Measurements from ENCODE around the gene SLC22A4. TPM values are rescaled to one million over a fixed set of nuclear protein-coding genes. Genes with fewer than 3 reads are reported as not detected.

The SLC22A4 gene
- total RNA-seq (10 to 100 TPM in 1 of 2 donors, under 1 TPM in 1; 0.59 to 42.2 TPM), polyA plus RNA-seq (under 1 TPM; 0.25 to 0.35 TPM)

- TF ChIP-seq FOXA1 (IDR thresholded peaks at IDR 0.05) (no peak), ZBTB33 (IDR thresholded peaks at IDR 0.05) (no peak), RXRA (IDR thresholded peaks at IDR 0.05) (peak in 1 of 2 donors; percentile 37), REST (IDR thresholded peaks at IDR 0.05) (peak; percentile 26), EGR1 (IDR thresholded peaks at IDR 0.05; ENCODE audit: low read depth in 2 of 2) (no peak), SP1 (IDR thresholded peaks at IDR 0.05) (peak; percentile 48)
- TF ChIP-seq, protein P1, sequence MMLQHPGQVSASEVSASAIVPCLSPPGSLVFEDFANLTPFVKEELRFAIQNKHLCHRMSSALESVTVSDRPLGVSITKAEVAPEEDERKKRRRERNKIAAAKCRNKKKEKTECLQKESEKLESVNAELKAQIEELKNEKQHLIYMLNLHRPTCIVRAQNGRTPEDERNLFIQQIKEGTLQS (IDR thresholded peaks at IDR 0.05) = no peak
- TF ChIP-seq, protein P2, sequence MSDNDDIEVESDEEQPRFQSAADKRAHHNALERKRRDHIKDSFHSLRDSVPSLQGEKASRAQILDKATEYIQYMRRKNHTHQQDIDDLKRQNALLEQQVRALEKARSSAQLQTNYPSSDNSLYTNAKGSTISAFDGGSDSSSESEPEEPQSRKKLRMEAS (IDR thresholded peaks at IDR 0.05) = peak; percentile 50
- peak within 1 kb of the TSS; percentile 86 to 92 for H3K9ac ChIP-seq (ENCODE audit: low read depth in 1 of 2, low read length in 2 of 2)
- H3K27ac ChIP-seq (ENCODE audit: low read depth in 1 of 2, low read length in 2 of 2) = peak within 1 kb of the TSS; percentile 92
- peak; percentile 90 for DNase-seq (ENCODE audit: low spot score)
- peaks cover 5 to 18% (median 12%) of the 10 kb centered on the region in 4 donors for H3K4me1 ChIP-seq (ENCODE audit: control insufficient read depth in 4 of 4, insufficient read depth in 4 of 4, low read length in 3 of 4)
- under 1% methylated on average over 63 of the region's 63 CpGs for WGBS
- H3K4me3 ChIP-seq (ENCODE audit: low read depth in 1 of 3, low read length in 3 of 3) = peak within 1 kb of the TSS; percentile 46 to 75 (median 64)
- no peaks in the 10 kb centered on the region for H3K9me3 ChIP-seq (ENCODE audit: control insufficient read depth in 4 of 4, low read length in 3 of 4)
- H3K27me3 ChIP-seq (ENCODE audit: control insufficient read depth in 4 of 4, insufficient read depth in 4 of 4, low read length in 3 of 4) = no peaks in the 10 kb centered on the region
- H3K36me3 ChIP-seq (ENCODE audit: control insufficient read depth in 4 of 4, insufficient read depth in 3 of 4, low read depth in 1 of 4, low read length in 3 of 4) = no peaks in the 10 kb centered on the region
Measured at GRCh38 chr5:132293992-132294727, at the start of gene SLC22A4. TSS of gene SLC22A4 (plus strand) at chr5:132294394. CDS start at chr5:132294617, 223 bp downstream.

DNA sequence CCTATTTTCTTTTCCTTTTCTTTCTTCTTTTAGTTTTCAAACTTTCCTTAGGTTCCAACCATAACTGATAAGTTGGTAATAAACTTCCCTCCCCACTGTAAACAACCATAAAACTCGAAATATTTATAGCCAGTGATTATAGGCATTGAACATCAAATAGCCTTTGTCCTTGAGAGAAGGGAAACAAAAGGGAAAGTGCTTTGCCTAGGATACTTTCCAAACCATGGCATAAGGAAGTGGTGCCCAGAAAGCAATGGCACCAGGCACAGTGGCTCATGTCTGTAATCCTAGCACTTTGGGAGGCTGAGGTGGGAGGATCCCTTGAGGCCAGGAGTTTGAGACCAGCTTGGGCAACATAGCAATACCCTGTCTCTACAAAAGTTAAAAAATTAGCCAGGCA, 48.6 kb upstream of the SLC22A4 start:
- no peaks in the 10 kb centered on the region for H3K27me3 ChIP-seq (ENCODE audit: control insufficient read depth in 4 of 4, insufficient read depth in 4 of 4, low read length in 3 of 4)
- H3K4me1 ChIP-seq (ENCODE audit: control insufficient read depth in 4 of 4, insufficient read depth in 4 of 4, low read length in 3 of 4) = no peaks in the 10 kb centered on the region
- no peak overlapping the region for H3K9ac ChIP-seq (ENCODE audit: low read depth in 1 of 2, low read length in 2 of 2)
- WGBS = 63% methylated on average over 1 of the region's 1 CpG
- no peak for DNase-seq (ENCODE audit: low spot score)
- no peaks in the 10 kb centered on the region for H3K36me3 ChIP-seq (ENCODE audit: control insufficient read depth in 4 of 4, insufficient read depth in 3 of 4, low read depth in 1 of 4, low read length in 3 of 4)
- H3K9me3 ChIP-seq (ENCODE audit: control insufficient read depth in 4 of 4, low read length in 3 of 4) = peaks cover 0 to 12% (median 7%) of the 10 kb centered on the region in 4 donors
- H3K27ac ChIP-seq (ENCODE audit: low read depth in 1 of 2, low read length in 2 of 2) = no peak overlapping the region
- H3K4me3 ChIP-seq (ENCODE audit: low read depth in 1 of 3, low read length in 3 of 3) = no peak overlapping the region
- TF ChIP-seq CTCF (IDR thresholded peaks at IDR 0.05; ENCODE audit: low read depth, low read length, missing input control) (no peak), SP1 (IDR thresholded peaks at IDR 0.05) (no peak), ZBTB33 (IDR thresholded peaks at IDR 0.05) (no peak), NR2F2 (IDR thresholded peaks at IDR 0.05) (no peak), HNF4A (conservative IDR thresholded peaks at IDR 0.05) (no peak), RXRA (IDR thresholded peaks at IDR 0.05) (no peak), RAD21 (IDR thresholded peaks at IDR 0.05) (no peak), REST (IDR thresholded peaks at IDR 0.05) (no peak), HNF4G (IDR thresholded peaks at IDR 0.05) (no peak), EGR1 (IDR thresholded peaks at IDR 0.05; ENCODE audit: low read depth in 2 of 2) (no peak), TAF1 (conservative IDR thresholded peaks at IDR 0.05) (no peak), YY1 (IDR thresholded peaks at IDR 0.05) (no peak), FOXA2 (IDR thresholded peaks at IDR 0.05) (no peak), FOXA1 (IDR thresholded peaks at IDR 0.05) (no peak)
- TF ChIP-seq, protein P1 (IDR thresholded peaks at IDR 0.05) = no peak
